ENCODE measurements around the gene TAF6. TPM values are rescaled to one million over a fixed set of nuclear protein-coding genes. Genes with fewer than 3 reads are reported as not detected.

TAF6 gene
- total RNA-seq, 1 donor from 2014 or later, result 34.9 TPM

DNA sequence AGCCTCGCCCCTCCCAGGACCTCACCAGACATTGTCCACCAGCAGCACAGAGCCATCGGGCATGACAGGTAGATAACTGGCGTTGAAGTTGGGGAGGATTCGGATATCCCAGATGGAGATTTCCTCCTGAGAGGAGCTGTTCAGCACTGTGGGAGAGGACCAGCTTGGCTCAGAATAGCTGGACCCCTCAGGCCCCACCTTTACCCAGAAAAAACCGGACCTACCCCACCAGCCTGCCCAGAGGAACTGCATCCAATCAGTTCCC, 37.8 kb upstream of the TAF6 start:
- Histone ChIP-seq H3K4me3 (no peak overlapping the region), H3K4me1 (peaks cover 16% of the 10 kb centered on the region), H3K27ac (peak overlapping the region; percentile 85), H3K36me3 (peaks cover 25% of the 10 kb centered on the region), H3K27me3 (no peaks in the 10 kb centered on the region), H3K9me3 (no peaks in the 10 kb centered on the region)
- intact Hi-C loops (cut with DNase I), result no loop called here
- ATAC-seq (no peak), DNase-seq (no peak)
- TF ChIP-seq CTCF (IDR thresholded peaks at IDR 0.05), result no peak

GRCh38 chr7:100156331-100157068, 37.3 kb upstream of the TAF6 start:
- Histone ChIP-seq H3K4me1 (peaks cover 16% of the 10 kb centered on the region), H3K27ac (no peak overlapping the region), H3K36me3 (peaks cover 25% of the 10 kb centered on the region), H3K4me3 (no peak overlapping the region), H3K9me3 (no peaks in the 10 kb centered on the region), H3K27me3 (no peaks in the 10 kb centered on the region)
- DNase-seq, result no peak
- TF ChIP-seq CTCF (IDR thresholded peaks at IDR 0.05), result no peak
- intact Hi-C loops (cut with DNase I), result no loop called here
- ATAC-seq, result no peak

DNA sequence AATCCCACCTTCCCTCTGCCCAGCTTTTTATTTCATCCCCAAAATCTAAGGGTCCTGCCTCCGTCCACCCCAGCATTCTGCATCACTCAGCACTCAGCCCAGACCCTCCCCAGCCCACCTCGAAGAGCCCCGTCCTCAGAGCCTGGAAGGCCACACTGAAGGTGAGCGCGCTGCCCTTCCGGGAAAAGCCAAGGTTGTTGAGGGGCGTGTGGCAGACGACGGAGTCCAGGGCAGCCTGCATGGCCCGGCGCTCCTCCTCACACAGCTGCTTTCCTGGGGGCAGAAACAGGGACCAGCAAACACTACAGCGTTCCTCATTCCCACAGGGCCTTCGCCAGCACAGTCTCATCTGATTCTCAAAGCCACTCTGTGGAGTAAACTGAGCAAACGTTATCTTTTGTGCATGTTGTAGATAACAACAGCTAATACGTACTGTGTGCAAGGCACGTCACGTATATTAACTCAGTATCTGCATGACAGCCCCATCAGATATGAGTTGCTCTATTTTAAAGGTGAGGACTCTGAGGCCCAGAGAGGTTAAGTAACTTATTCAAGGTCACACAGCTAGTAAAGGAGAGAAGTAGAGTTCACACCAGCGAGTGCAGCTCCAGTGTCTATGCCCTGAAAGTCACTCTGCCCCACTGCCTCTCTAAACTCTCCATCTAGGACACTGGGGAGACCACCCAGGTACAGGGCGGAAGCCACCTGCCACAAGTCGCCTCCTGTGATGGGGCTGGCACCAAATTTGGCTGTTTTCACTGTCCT, 36.6 kb upstream of the TAF6 start:
- intact Hi-C loops (cut with DNase I), result no loop called here

GRCh38 chr7:100154651-100155491, 35.7 kb upstream of the TAF6 start:
- no peak for TF ChIP-seq CTCF (IDR thresholded peaks at IDR 0.05)
- intact Hi-C loops (cut with DNase I), result no loop called here
- H3K4me3 ChIP-seq, result no peak overlapping the region
- no peaks in the 10 kb centered on the region for H3K27me3 ChIP-seq
- peak; percentile 1 for ATAC-seq
- no peak for DNase-seq
- peaks cover 25% of the 10 kb centered on the region for H3K36me3 ChIP-seq
- H3K27ac ChIP-seq, result no peak overlapping the region
- H3K4me1 ChIP-seq, result peaks cover 18% of the 10 kb centered on the region
- H3K9me3 ChIP-seq, result no peaks in the 10 kb centered on the region

More for the DNA sequence above, 36.6 kb upstream of the TAF6 start:
- Histone ChIP-seq H3K4me1 (peaks cover 16% of the 10 kb centered on the region), H3K9me3 (no peaks in the 10 kb centered on the region), H3K36me3 (peaks cover 25% of the 10 kb centered on the region), H3K27me3 (no peaks in the 10 kb centered on the region), H3K27ac (no peak overlapping the region), H3K4me3 (no peak overlapping the region)
- TF ChIP-seq CTCF (IDR thresholded peaks at IDR 0.05), result no peak
- DNase-seq, result no peak
- no peak for ATAC-seq

- DNase-seq (no peak), ATAC-seq (no peak)
- no peak for TF ChIP-seq CTCF (IDR thresholded peaks at IDR 0.05)
- intact Hi-C loops (cut with DNase I), result no loop called here
- H3K27ac ChIP-seq, result no peak overlapping the region
- peaks cover 23% of the 10 kb centered on the region for H3K4me1 ChIP-seq
- H3K36me3 ChIP-seq, result peaks cover 25% of the 10 kb centered on the region
- no peaks in the 10 kb centered on the region for H3K9me3 ChIP-seq
- H3K27me3 ChIP-seq, result no peaks in the 10 kb centered on the region
- no peak overlapping the region for H3K4me3 ChIP-seq
These were observed 34.8 kb upstream of the TAF6 start for GRCh38 chr7:100153708-100154535.
